WTC11 (cell line): ENCODE data around the gene SERPINB12. TPM values are rescaled to one million over a fixed set of nuclear protein-coding genes. Genes with fewer than 3 reads are reported as not detected.

Experiments
- ATAC-seq: fragments of 200-7000 bp; cut with Tn5 transposase; 2 replicates; pipeline ENCODE4 v1.10.0; 2021; ENCODE audit warnings: mild to moderate bottlenecking, moderate library complexity
- CTCF ChIA-PET: fragments of 300-600 bp; sonication (Branson Sonifier 250); formaldehyde crosslinking; loops from one replicate; lab custom pipeline; 2021; ENCODE audit warnings: antibody characterized with exemption; lab: Charles Lee
- POLR2A ChIA-PET: fragments of 350-600 bp; sonication (Branson Sonifier 250); formaldehyde crosslinking; loops from one replicate; lab custom pipeline; 2021; ENCODE audit warnings: antibody characterized with exemption; lab: Charles Lee
- DNase-seq: peaks from one replicate; pipeline ENCODE4 v3.0.0; 2021; ENCODE audit warnings: low spot score
- H3K27ac Mint-ChIP-seq: 2 replicates; pipeline ENCODE4 v1.8.0; 2021; ENCODE audit warnings: mixed read lengths
- H3K27me3 Mint-ChIP-seq: 2 replicates; pipeline ENCODE4 v1.8.0; 2021; ENCODE audit warnings: low read depth, mild to moderate bottlenecking, moderate library complexity, mixed read lengths
- H3K36me3 Mint-ChIP-seq: 2 replicates; pipeline ENCODE4 v1.8.0; 2021; ENCODE audit warnings: mixed read lengths
- H3K4me1 Mint-ChIP-seq: 2 replicates; pipeline ENCODE4 v1.8.0; 2022; ENCODE audit warnings: mixed read lengths
- H3K4me3 Mint-ChIP-seq: 2 replicates; pipeline ENCODE4 v1.8.0; 2021; ENCODE audit warnings: mild to moderate bottlenecking, moderate library complexity, mixed read lengths
- H3K9me3 Mint-ChIP-seq: 2 replicates; pipeline ENCODE4 v1.8.0; 2021; ENCODE audit warnings: mixed read lengths
- ARID4B ChIP-seq: sonication (generic); formaldehyde crosslinking; IDR thresholded peaks from 2 replicates; pipeline ENCODE4 v1.8.0; 2023; ENCODE audit warnings: missing genetic modification reagents, mild to moderate bottlenecking, borderline replicate concordance
- ATF2 ChIP-seq: sonication (generic); formaldehyde crosslinking; IDR thresholded peaks from 2 replicates; pipeline ENCODE4 v1.8.1; 2022; ENCODE audit warnings: low read depth, missing genetic modification reagents, borderline replicate concordance
- ATF6 ChIP-seq: sonication (generic); formaldehyde crosslinking; IDR thresholded peaks from 2 replicates; pipeline ENCODE4 v1.8.1; 2023; ENCODE audit warnings: mild to moderate bottlenecking, missing genetic modification reagents
- CTCF ChIP-seq: fragments of 200-600 bp; IDR thresholded peaks from 2 replicates; pipeline ENCODE4 v1.8.0; 2022; ENCODE audit warnings: antibody characterized with exemption
- FOXJ3 ChIP-seq: sonication (generic); formaldehyde crosslinking; IDR thresholded peaks from 2 replicates; pipeline ENCODE4 v1.9.0; 2021; ENCODE audit warnings: missing genetic modification reagents, mild to moderate bottlenecking, borderline replicate concordance
- GTF2I ChIP-seq: fragments of 250-450 bp; sonication (Bioruptor Pico); conservative IDR thresholded peaks from 2 replicates; pipeline ENCODE4 v1.4.0; 2021; ENCODE audit warnings: mild to moderate bottlenecking
- IRF1 ChIP-seq: sonication (generic); formaldehyde crosslinking; IDR thresholded peaks from 2 replicates; pipeline ENCODE4 v1.8.0; 2023; ENCODE audit warnings: missing genetic modification reagents
- IRF2 ChIP-seq: sonication (generic); formaldehyde crosslinking; IDR thresholded peaks from 2 replicates; pipeline ENCODE4 v1.8.0; 2022; ENCODE audit warnings: low read depth, missing genetic modification reagents, borderline replicate concordance
- KAT7 ChIP-seq: sonication (generic); formaldehyde crosslinking; IDR thresholded peaks from 2 replicates; pipeline ENCODE4 v1.8.1; 2023; ENCODE audit warnings: missing genetic modification reagents, mild to moderate bottlenecking, borderline replicate concordance
- MLX ChIP-seq: sonication (generic); formaldehyde crosslinking; IDR thresholded peaks from 2 replicates; pipeline ENCODE4 v1.8.1; 2023; ENCODE audit warnings: mild to moderate bottlenecking, missing genetic modification reagents, moderate library complexity
- NFE2L1 ChIP-seq: sonication (generic); formaldehyde crosslinking; IDR thresholded peaks from 2 replicates; pipeline ENCODE4 v1.8.1; 2023; ENCODE audit warnings: missing genetic modification reagents
- NR1H2 ChIP-seq: sonication (generic); formaldehyde crosslinking; IDR thresholded peaks from 2 replicates; pipeline ENCODE4 v1.9.0; 2021; ENCODE audit warnings: mild to moderate bottlenecking, moderate library complexity, missing genetic modification reagents
- PREB ChIP-seq: sonication (generic); formaldehyde crosslinking; IDR thresholded peaks from 2 replicates; pipeline ENCODE4 v1.8.1; 2022; ENCODE audit warnings: mild to moderate bottlenecking, missing genetic modification reagents, moderate library complexity, borderline replicate concordance
- PRRX2 ChIP-seq: fragments of 250-450 bp; sonication (Bioruptor Pico); IDR thresholded peaks from 2 replicates; pipeline ENCODE4 v1.8.0; 2021; ENCODE audit warnings: mild to moderate bottlenecking
- SMAD3 ChIP-seq: sonication (generic); formaldehyde crosslinking; IDR thresholded peaks from 2 replicates; pipeline ENCODE4 v1.8.0; 2022; ENCODE audit warnings: missing genetic modification reagents, mild to moderate bottlenecking, borderline replicate concordance
- TCF7 ChIP-seq: sonication (generic); formaldehyde crosslinking; IDR thresholded peaks from 2 replicates; pipeline ENCODE4 v1.8.0; 2022; ENCODE audit warnings: mild to moderate bottlenecking, low read depth, missing genetic modification reagents, moderate library complexity
- ZBTB21 ChIP-seq: sonication (generic); formaldehyde crosslinking; IDR thresholded peaks from 2 replicates; pipeline ENCODE4 v1.8.1; 2023; ENCODE audit warnings: mild to moderate bottlenecking, missing genetic modification reagents, borderline replicate concordance
- ZNF121 ChIP-seq: sonication (generic); formaldehyde crosslinking; IDR thresholded peaks from 2 replicates; pipeline ENCODE4 v1.8.0; 2023; ENCODE audit warnings: missing genetic modification reagents
- ZNF219 ChIP-seq: sonication (generic); formaldehyde crosslinking; IDR thresholded peaks from 2 replicates; pipeline ENCODE4 v1.8.0; 2023; ENCODE audit warnings: missing genetic modification reagents, mild to moderate bottlenecking, borderline replicate concordance
- ZNF425 ChIP-seq: fragments of 250-450 bp; sonication (Bioruptor Pico); conservative IDR thresholded peaks from 2 replicates; pipeline ENCODE4 v1.9.0; 2021; ENCODE audit warnings: mild to moderate bottlenecking
- total RNA-seq: library from RNA; stranded (reverse); gene quantifications from 3 replicates; pipeline ENCODE4 v1.2.3, GENCODE V29; 2021

SERPINB12 gene
- total RNA-seq, 1 experiment from 2014 or later: not detected

GRCh38 chr18:63505566-63506335, 36.4 kb upstream of the SERPINB12 start (continued):
- TF ChIP-seq ZNF425 (CRISPR knock-in tag): no peak
- peak; percentile 79 for TF ChIP-seq CTCF

- Mint-ChIP-seq H3K36me3 (no peaks in the 10 kb centered on the region), H3K9me3 (no peaks in the 10 kb centered on the region), H3K27me3 (no peaks in the 10 kb centered on the region), H3K4me3 (no peak overlapping the region), H3K27ac (no peak overlapping the region), H3K4me1 (peaks cover 6% of the 10 kb centered on the region; the same call in 1 of the 2 replicates)
- DNase-seq (no peak), ATAC-seq (no peak)
- CTCF ChIA-PET: interaction anchor here (0.7 to 1.8 kb wide), 15 partner anchors 8 to 488 kb away, joined by 3 to 9 read pairs (median 3); partner anchors contain the start of gene VPS4B
- POLR2A ChIA-PET: no interaction called here
- TF ChIP-seq FOXJ3 (CRISPR knock-in tag) (no peak), ZNF121 (CRISPR knock-in tag) (no peak), NR1H2 (CRISPR knock-in tag) (no peak), GTF2I (CRISPR knock-in tag) (no peak), MLX (no peak), PREB (CRISPR knock-in tag) (no peak), ATF6 (no peak), SMAD3 (CRISPR knock-in tag) (no peak), ATF2 (CRISPR knock-in tag) (no peak), TCF7 (no peak), ZBTB21 (CRISPR knock-in tag) (no peak), KAT7 (no peak), IRF2 (no peak), ZNF219 (CRISPR knock-in tag) (no peak), ARID4B (CRISPR knock-in tag) (no peak), IRF1 (CRISPR knock-in tag) (no peak), PRRX2 (no peak), NFE2L1 (CRISPR knock-in tag) (no peak)
Observed at GRCh38 chr18:63506336-63506646, 35.9 kb upstream of the SERPINB12 start.
